ENCODE data around the gene LMO2. TPM values are rescaled to one million over a fixed set of nuclear protein-coding genes. Genes with fewer than 3 reads are reported as not detected.

Gene LMO2
- total RNA-seq, 2 donors from 2014 or later, result 37.0 to 74.3 TPM

GRCh38 chr11:33879375-33879774, 12.5 kb downstream of the LMO2 start:
- ATAC-seq (ENCODE audit: insufficient number of reproducible peaks, low FRiP score, low read depth), result no peak
- TF ChIP-seq CTCF (IDR thresholded peaks at IDR 0.05), result no peak
- H3K4me3 ChIP-seq, result no peak overlapping the region

DNA sequence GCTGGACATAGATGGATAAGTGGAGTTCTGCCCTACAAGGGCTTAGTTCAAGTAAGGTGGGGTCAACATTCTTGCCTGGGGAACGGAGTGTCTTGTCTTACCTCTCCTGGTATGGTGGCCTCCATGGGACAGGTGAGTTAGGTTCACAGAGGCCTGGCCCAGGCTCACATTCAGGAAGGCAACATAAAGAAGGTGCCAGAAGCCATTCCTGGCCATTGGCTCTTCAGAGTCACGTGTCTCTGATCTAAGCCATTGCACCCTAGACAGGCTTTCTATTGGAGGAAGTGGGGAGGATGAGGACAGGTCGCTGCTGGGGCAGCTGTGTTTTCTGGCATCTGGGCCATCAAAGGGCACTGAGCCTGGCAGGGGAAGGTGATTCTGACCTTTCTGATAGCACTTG, 14.8 kb downstream of the LMO2 start:
- no peak for DNase-seq (ENCODE audit: low spot score)
- Histone ChIP-seq H3K4me1 (ENCODE audit: control insufficient read depth in 1 of 2, low read depth in 2 of 2) (peaks cover 0 to 2% of the 10 kb centered on the region in 2 donors), H3K27me3 (replicated peaks; ENCODE audit: insufficient read depth) (no peaks in the 10 kb centered on the region), H3K36me3 (no peaks in the 10 kb centered on the region), H3K27ac (no peak overlapping the region), H3K4me3 (no peak overlapping the region), H3K9me3 (no peaks in the 10 kb centered on the region)
- ATAC-seq (ENCODE audit: insufficient number of reproducible peaks, low FRiP score, low read depth), result no peak
- TF ChIP-seq CTCF (IDR thresholded peaks at IDR 0.05), result no peak

More at GRCh38 chr11:33879375-33879774, 12.5 kb downstream of the LMO2 start:
- Histone ChIP-seq H3K4me1 (ENCODE audit: control insufficient read depth in 1 of 2, low read depth in 2 of 2) (peaks cover 0 to 2% of the 10 kb centered on the region in 2 donors), H3K27me3 (replicated peaks; ENCODE audit: insufficient read depth) (no peaks in the 10 kb centered on the region), H3K36me3 (no peaks in the 10 kb centered on the region), H3K27ac (no peak overlapping the region), H3K9me3 (no peaks in the 10 kb centered on the region)
- no peak for DNase-seq (ENCODE audit: low spot score)

DNA sequence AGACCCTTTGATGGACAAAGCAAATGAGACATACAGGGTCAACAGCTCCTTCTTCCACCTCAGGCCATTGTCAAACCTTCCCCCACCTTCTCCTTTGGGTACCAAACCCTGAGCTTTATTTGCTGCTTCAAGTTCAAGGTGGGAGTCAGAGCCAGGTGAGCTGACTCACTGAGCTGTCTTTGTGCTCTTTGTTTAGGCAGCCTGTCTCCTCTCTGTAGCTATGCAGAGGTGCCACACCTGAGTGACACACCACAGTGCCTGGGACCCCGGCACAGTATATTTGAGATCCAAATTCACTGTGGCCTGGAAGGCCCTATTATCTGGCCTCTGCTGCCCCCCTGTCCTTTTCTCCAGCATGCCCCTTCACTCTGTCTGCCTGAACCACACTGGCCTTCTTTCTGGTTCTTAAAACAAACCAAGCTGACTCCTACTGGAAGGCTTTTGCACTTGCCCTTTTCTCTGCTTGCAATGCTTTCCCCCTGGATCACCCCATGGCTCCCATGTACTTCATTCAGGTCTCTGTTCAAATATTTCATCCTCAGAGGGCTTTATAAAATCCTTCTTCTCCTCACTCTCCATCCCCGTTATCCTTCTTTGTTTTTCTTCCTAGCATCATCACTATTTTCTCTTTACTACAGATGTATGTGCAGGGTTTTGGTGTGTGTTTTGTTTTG, 16.1 kb downstream of the LMO2 start:
- ATAC-seq (ENCODE audit: insufficient number of reproducible peaks, low FRiP score, low read depth) (no peak), DNase-seq (ENCODE audit: low spot score) (no peak)
- no peaks in the 10 kb centered on the region for H3K27me3 ChIP-seq (replicated peaks; ENCODE audit: insufficient read depth)
- no peak for TF ChIP-seq CTCF (IDR thresholded peaks at IDR 0.05)
- peaks cover 2 to 4% of the 10 kb centered on the region in 2 donors for H3K4me1 ChIP-seq (ENCODE audit: control insufficient read depth in 1 of 2, low read depth in 2 of 2)
- no peaks in the 10 kb centered on the region for H3K9me3 ChIP-seq
- H3K36me3 ChIP-seq, result no peaks in the 10 kb centered on the region
- no peak overlapping the region for H3K27ac ChIP-seq
- no peak overlapping the region for H3K4me3 ChIP-seq

DNA sequence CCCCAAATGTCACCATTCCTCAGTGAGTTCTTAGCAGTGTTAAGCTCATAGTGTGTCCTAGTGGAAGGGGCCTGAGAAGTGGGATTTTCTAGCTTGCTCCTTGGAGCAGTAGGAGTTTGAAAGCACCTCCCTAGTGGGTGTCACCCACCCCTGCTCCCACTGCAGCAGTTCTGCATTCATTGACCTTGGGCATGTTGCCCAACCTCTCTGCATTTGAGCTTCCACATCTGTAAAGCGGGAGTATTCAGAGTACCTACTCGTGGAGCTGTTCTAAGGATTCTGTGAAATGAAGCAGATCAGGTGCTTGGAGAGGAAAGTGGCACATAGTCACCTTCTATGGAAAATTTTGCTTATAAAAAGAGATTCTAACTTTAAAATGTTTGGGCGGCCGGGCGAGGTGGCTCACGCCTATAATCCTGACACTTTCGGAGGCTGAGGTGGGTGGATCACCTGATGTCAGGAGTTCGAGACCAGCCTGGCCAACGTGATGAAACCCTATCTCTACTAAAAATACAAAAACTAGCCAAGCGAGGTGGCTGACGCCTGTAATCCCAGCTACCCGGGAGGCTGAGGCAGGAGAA, 16.9 kb downstream of the LMO2 start:
- DNase-seq (ENCODE audit: low spot score) (no peak), ATAC-seq (ENCODE audit: insufficient number of reproducible peaks, low FRiP score, low read depth) (no peak)
- Histone ChIP-seq H3K27ac (no peak overlapping the region), H3K27me3 (replicated peaks; ENCODE audit: insufficient read depth) (no peaks in the 10 kb centered on the region), H3K9me3 (no peaks in the 10 kb centered on the region), H3K4me3 (no peak overlapping the region), H3K36me3 (no peaks in the 10 kb centered on the region), H3K4me1 (ENCODE audit: control insufficient read depth in 1 of 2, low read depth in 2 of 2) (peaks cover 2 to 10% of the 10 kb centered on the region in 2 donors)
- no peak for TF ChIP-seq CTCF (IDR thresholded peaks at IDR 0.05)

DNA sequence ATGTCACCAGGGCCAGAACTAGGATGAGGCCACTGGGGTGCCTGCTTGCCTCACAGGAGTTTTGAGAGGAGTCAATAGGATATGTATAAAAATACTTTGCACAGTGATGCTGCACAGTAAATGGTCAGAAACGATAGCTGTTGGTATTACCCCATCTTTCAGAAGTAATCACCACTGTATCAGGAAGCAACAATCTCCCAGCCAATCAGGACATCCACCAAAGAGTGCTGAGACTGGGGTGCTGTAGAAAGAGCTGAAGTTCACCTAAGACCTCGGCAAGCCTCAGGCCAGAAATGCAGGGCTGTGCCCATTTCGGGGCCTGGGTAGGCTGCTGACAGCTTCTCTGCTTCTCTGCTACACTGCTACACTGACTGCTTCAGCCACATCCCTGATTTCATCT, 17.4 kb downstream of the LMO2 start:
- Histone ChIP-seq H3K36me3 (no peaks in the 10 kb centered on the region), H3K4me3 (no peak overlapping the region), H3K27me3 (replicated peaks; ENCODE audit: insufficient read depth) (no peaks in the 10 kb centered on the region), H3K9me3 (no peaks in the 10 kb centered on the region), H3K4me1 (ENCODE audit: control insufficient read depth in 1 of 2, low read depth in 2 of 2) (peaks cover 2 to 10% of the 10 kb centered on the region in 2 donors), H3K27ac (no peak overlapping the region)
- no peak for TF ChIP-seq CTCF (IDR thresholded peaks at IDR 0.05)
- no peak for ATAC-seq (ENCODE audit: insufficient number of reproducible peaks, low FRiP score, low read depth)
- no peak for DNase-seq (ENCODE audit: low spot score)
